Neural cell (in vitro differentiated cells): ENCODE data around the gene PCDH17.

Experiments
- EP300 ChIP-seq: fragments of 450-650 bp; conservative IDR thresholded peaks from 2 replicates; pipeline ENCODE4 v1.6.1; 2014; ENCODE audit warnings: antibody characterized with exemption, mild to moderate bottlenecking, moderate library complexity; ENCODE audit not compliant: poor library complexity, severe bottlenecking
- EZH2 ChIP-seq: fragments of 200-600, 300-800 bp; shearing (Covaris generic), sonication (generic); IDR thresholded peaks from 2 replicates; pipeline ENCODE4 v1.6.1; 2014; ENCODE audit warnings: antibody characterized with exemption, low read length, borderline replicate concordance, mild to moderate bottlenecking; ENCODE audit not compliant: insufficient read depth, poor library complexity, severe bottlenecking
- MXI1 ChIP-seq: fragments of 450-650 bp; conservative IDR thresholded peaks from 2 replicates; pipeline ENCODE4 v1.6.1; 2014; ENCODE audit warnings: antibody characterized with exemption, mild to moderate bottlenecking; ENCODE audit not compliant: poor library complexity, severe bottlenecking
- POLR2AphosphoS5 ChIP-seq: IDR thresholded peaks from 2 replicates; pipeline ENCODE4 v1.6.1; 2012
- RAD21 ChIP-seq: fragments of 450-650 bp; conservative IDR thresholded peaks from 2 replicates; pipeline ENCODE4 v1.6.1; 2014; ENCODE audit warnings: antibody characterized with exemption, mild to moderate bottlenecking, moderate library complexity
- SMC3 ChIP-seq: fragments of 450-650 bp; conservative IDR thresholded peaks from 2 replicates; pipeline ENCODE4 v1.6.1; 2014; ENCODE audit warnings: antibody characterized with exemption, mild to moderate bottlenecking, moderate library complexity; ENCODE audit not compliant: poor library complexity
- TAF1 ChIP-seq: IDR thresholded peaks from 2 replicates; pipeline ENCODE4 v1.6.1; 2012; ENCODE audit warnings: low read depth
- TF ChIP-seq, protein P1 (sequence below): fragments of 450-650 bp; IDR thresholded peaks from 2 replicates; pipeline ENCODE4 v1.5.1; 2014; ENCODE audit warnings: antibody characterized with exemption, mild to moderate bottlenecking, moderate library complexity; ENCODE audit not compliant: poor library complexity, severe bottlenecking
- TF ChIP-seq, protein P2 (sequence below): IDR thresholded peaks from 2 replicates; pipeline ENCODE4 v1.6.1; 2012; ENCODE audit warnings: borderline replicate concordance

DNA sequence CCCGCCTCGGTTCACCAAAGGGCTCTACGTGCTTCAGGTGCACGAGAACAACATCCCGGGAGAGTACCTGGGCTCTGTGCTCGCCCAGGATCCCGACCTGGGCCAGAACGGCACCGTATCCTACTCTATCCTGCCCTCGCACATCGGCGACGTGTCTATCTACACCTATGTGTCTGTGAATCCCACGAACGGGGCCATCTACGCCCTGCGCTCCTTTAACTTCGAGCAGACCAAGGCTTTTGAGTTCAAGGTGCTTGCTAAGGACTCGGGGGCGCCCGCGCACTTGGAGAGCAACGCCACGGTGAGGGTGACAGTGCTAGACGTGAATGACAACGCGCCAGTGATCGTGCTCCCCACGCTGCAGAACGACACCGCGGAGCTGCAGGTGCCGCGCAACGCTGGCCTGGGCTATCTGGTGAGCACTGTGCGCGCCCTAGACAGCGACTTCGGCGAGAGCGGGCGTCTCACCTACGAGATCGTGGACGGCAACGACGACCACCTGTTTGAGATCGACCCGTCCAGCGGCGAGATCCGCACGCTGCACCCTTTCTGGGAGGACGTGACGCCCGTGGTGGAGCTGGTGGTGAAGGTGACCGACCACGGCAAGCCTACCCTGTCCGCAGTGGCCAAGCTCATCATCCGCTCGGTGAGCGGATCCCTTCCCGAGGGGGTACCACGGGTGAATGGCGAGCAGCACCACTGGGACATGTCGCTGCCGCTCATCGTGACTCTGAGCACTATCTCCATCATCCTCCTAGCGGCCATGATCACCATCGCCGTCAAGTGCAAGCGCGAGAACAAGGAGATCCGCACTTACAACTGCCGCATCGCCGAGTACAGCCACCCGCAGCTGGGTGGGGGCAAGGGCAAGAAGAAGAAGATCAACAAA lies 2.6 kb downstream of the PCDH17 start:
- TF ChIP-seq, protein P1, sequence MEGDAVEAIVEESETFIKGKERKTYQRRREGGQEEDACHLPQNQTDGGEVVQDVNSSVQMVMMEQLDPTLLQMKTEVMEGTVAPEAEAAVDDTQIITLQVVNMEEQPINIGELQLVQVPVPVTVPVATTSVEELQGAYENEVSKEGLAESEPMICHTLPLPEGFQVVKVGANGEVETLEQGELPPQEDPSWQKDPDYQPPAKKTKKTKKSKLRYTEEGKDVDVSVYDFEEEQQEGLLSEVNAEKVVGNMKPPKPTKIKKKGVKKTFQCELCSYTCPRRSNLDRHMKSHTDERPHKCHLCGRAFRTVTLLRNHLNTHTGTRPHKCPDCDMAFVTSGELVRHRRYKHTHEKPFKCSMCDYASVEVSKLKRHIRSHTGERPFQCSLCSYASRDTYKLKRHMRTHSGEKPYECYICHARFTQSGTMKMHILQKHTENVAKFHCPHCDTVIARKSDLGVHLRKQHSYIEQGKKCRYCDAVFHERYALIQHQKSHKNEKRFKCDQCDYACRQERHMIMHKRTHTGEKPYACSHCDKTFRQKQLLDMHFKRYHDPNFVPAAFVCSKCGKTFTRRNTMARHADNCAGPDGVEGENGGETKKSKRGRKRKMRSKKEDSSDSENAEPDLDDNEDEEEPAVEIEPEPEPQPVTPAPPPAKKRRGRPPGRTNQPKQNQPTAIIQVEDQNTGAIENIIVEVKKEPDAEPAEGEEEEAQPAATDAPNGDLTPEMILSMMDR, result no peak
- TF ChIP-seq POLR2AphosphoS5, result no peak
- no peak for TF ChIP-seq RAD21
- TF ChIP-seq, protein P2, sequence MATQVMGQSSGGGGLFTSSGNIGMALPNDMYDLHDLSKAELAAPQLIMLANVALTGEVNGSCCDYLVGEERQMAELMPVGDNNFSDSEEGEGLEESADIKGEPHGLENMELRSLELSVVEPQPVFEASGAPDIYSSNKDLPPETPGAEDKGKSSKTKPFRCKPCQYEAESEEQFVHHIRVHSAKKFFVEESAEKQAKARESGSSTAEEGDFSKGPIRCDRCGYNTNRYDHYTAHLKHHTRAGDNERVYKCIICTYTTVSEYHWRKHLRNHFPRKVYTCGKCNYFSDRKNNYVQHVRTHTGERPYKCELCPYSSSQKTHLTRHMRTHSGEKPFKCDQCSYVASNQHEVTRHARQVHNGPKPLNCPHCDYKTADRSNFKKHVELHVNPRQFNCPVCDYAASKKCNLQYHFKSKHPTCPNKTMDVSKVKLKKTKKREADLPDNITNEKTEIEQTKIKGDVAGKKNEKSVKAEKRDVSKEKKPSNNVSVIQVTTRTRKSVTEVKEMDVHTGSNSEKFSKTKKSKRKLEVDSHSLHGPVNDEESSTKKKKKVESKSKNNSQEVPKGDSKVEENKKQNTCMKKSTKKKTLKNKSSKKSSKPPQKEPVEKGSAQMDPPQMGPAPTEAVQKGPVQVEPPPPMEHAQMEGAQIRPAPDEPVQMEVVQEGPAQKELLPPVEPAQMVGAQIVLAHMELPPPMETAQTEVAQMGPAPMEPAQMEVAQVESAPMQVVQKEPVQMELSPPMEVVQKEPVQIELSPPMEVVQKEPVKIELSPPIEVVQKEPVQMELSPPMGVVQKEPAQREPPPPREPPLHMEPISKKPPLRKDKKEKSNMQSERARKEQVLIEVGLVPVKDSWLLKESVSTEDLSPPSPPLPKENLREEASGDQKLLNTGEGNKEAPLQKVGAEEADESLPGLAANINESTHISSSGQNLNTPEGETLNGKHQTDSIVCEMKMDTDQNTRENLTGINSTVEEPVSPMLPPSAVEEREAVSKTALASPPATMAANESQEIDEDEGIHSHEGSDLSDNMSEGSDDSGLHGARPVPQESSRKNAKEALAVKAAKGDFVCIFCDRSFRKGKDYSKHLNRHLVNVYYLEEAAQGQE, result no peak
- no peak for TF ChIP-seq EP300
- TF ChIP-seq EZH2, result no peak
- TF ChIP-seq MXI1, result no peak
- no peak for TF ChIP-seq TAF1
- TF ChIP-seq SMC3, result no peak
